Measurements from ENCODE around the gene ZBTB21.

DNA sequence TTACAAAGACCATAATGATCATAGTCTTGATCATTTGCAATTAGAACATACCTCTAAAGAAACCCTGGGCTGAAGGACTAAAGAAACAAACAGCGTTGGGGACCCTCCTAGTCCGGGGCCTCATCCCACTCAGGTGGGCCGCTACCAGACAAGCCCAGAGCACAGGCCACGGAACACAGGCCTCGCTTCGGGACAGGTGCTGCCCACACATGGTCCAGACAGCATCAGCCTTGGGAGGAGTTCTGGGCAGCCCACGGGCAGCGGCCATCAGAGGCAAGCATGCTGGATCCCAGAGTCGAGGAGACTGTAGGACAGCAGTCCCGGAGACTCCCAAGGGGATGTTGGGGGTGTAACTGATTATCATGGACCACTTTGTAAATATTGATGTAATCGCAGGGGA is 61.3 kb downstream of the ZBTB21 start:
- TF ChIP-seq POLR2A (IDR thresholded peaks at IDR 0.05), result no peak
- TF ChIP-seq CTCF (IDR thresholded peaks at IDR 0.05), result no peak
